SK-N-SH (cell line): Measurements from ENCODE around the gene ZNF91. TPM values are rescaled to one million over a fixed set of nuclear protein-coding genes. Genes with fewer than 3 reads are reported as not detected.

Experiments
- CTCF ChIA-PET: fragments of 300-600, 350-600 bp; formaldehyde crosslinking; extraction: SDS; loops from one replicate; lab custom pipeline; 2021; lab: Yijun Ruan, JAX
- POLR2A ChIA-PET: fragments of 350-600 bp; sonication (Branson Sonifier 250); formaldehyde crosslinking; extraction: SDS; loops from one replicate; lab custom pipeline; 2020; ENCODE audit warnings: antibody characterized with exemption, inconsistent platforms; lab: Yijun Ruan, JAX
- DNase-seq: peaks from one replicate; pipeline ENCODE4 v3.0.0; 2012
- H2AFZ ChIP-seq: fragments of 200-600 bp; sonication (generic); 2 replicates; pipeline ENCODE4 v1.8.1; 2016; ENCODE audit warnings: antibody characterized with exemption, mild to moderate bottlenecking, low read depth
- H3F3A ChIP-seq: fragments of 200-600 bp; sonication (generic); replicated peaks from 2 replicates; pipeline ENCODE3; 2016; ENCODE audit warnings: antibody characterized with exemption, mild to moderate bottlenecking; ENCODE audit not compliant: insufficient read depth
- H3K27ac ChIP-seq, 2 experiments: fragments of 200-500 bp in 1 of 2; fragments of 200-600 bp in 1 of 2; sonication (Bioruptor generic) in 1 of 2; sonication (generic), shearing (Covaris generic) in 1 of 2; 2 replicates each; pipeline versions ENCODE4 v1.5.1 to v1.6.1; 2014 to 2016; ENCODE audit warnings: low read depth in 2 of 2, inconsistent platforms in 1 of 2, low read length in 1 of 2, mild to moderate bottlenecking in 1 of 2, mixed read lengths in 1 of 2
- H3K27me3 ChIP-seq: fragments of 200-600 bp; sonication (generic), shearing (Covaris generic); 2 replicates; pipeline ENCODE4 v1.6.1; 2016; ENCODE audit warnings: mixed run types; ENCODE audit not compliant: insufficient read depth
- H3K36me3 ChIP-seq, 2 experiments: fragments of 200-500 bp in 1 of 2; fragments of 200-600 bp in 1 of 2; sonication (Bioruptor generic) in 1 of 2; sonication (generic) in 1 of 2; replicated peaks in 1 of 2; 2 replicates each; pipeline versions ENCODE3 to v1.5.1; 2014 to 2016; ENCODE audit warnings: low read length in 1 of 2, mild to moderate bottlenecking in 1 of 2; ENCODE audit not compliant: insufficient read depth in 2 of 2, control insufficient read depth in 1 of 2
- H3K4me1 ChIP-seq, 2 experiments: fragments of 200-500 bp in 1 of 2; fragments of 200-600 bp in 1 of 2; sonication (Bioruptor generic) in 1 of 2; sonication (generic), shearing (Covaris generic) in 1 of 2; 2 replicates each; pipeline versions ENCODE4 v1.5.1 to v1.6.1; 2014 to 2016; ENCODE audit warnings: low read depth in 1 of 2, low read length in 1 of 2, mixed run types in 1 of 2; ENCODE audit not compliant: insufficient read depth in 2 of 2, control insufficient read depth in 1 of 2
- H3K4me2 ChIP-seq: fragments of 200-600 bp; sonication (generic), shearing (Covaris generic); 2 replicates; pipeline ENCODE4 v1.6.1; 2017; ENCODE audit warnings: mixed run types
- H3K4me3 ChIP-seq, 2 experiments: fragments of 200-500 bp in 1 of 2; fragments of 200-600 bp in 1 of 2; sonication (Bioruptor generic) in 1 of 2; sonication (generic), shearing (Covaris generic) in 1 of 2; 2 replicates each; pipeline versions ENCODE4 v1.5.1 to v1.8.1; 2014 to 2016; ENCODE audit warnings: low read depth in 2 of 2, inconsistent platforms in 1 of 2, low read length in 1 of 2, mild to moderate bottlenecking in 1 of 2, mixed read lengths in 1 of 2, moderate library complexity in 1 of 2
- H3K79me2 ChIP-seq: fragments of 200-600 bp; sonication (generic); 2 replicates; pipeline ENCODE4 v1.8.1; 2017; ENCODE audit warnings: mild to moderate bottlenecking; ENCODE audit not compliant: insufficient read depth
- H3K9ac ChIP-seq: fragments of 200-600 bp; sonication (generic); 2 replicates; pipeline ENCODE4 v1.6.1; 2017; ENCODE audit warnings: mixed run types
- H3K9me2 ChIP-seq: fragments of 200-600 bp; sonication (generic); 2 replicates; pipeline ENCODE4 v1.6.1; 2017; ENCODE audit warnings: mixed run types
- H3K9me3 ChIP-seq: fragments of 200-600 bp; sonication (generic); 2 replicates; pipeline ENCODE4 v1.6.1; 2017; ENCODE audit warnings: mixed run types, mild to moderate bottlenecking, moderate library complexity
- H4K20me1 ChIP-seq: fragments of 200-600 bp; sonication (generic); 2 replicates; pipeline ENCODE4 v1.6.1; 2017; ENCODE audit warnings: mild to moderate bottlenecking, mixed run types; ENCODE audit not compliant: insufficient read depth
- CHD2 ChIP-seq: fragments of 150-350 bp; IDR thresholded peaks from 2 replicates; pipeline ENCODE4 v1.6.1; 2018; ENCODE audit warnings: low read length; ENCODE audit not compliant: partially characterized antibody
- CTCF ChIP-seq: fragments of 200-600 bp; sonication (generic); IDR thresholded peaks from 2 replicates; pipeline ENCODE4 v1.6.1; 2017; ENCODE audit warnings: antibody characterized with exemption, mild to moderate bottlenecking, moderate library complexity
- EP300 ChIP-seq, 2 experiments: IDR thresholded peaks; 2 replicates each; pipeline versions ENCODE4 v1.4.0 to v1.6.1; 2012; ENCODE audit warnings: borderline replicate concordance in 1 of 2, low read depth in 1 of 2, low read length in 1 of 2
- FOXJ3 ChIP-seq: sonication (generic); formaldehyde crosslinking; IDR thresholded peaks from 2 replicates; pipeline ENCODE4 v1.5.1; 2020; ENCODE audit warnings: mild to moderate bottlenecking, missing genetic modification reagents
- GABPA ChIP-seq: IDR thresholded peaks from 2 replicates; pipeline ENCODE4 v1.4.0; 2012; ENCODE audit warnings: low read depth, mild to moderate bottlenecking
- GATA2 ChIP-seq: sonication (generic); formaldehyde crosslinking; IDR thresholded peaks from 2 replicates; pipeline ENCODE4 v1.5.0; 2020; ENCODE audit warnings: mild to moderate bottlenecking, missing genetic modification reagents
- IRF3 ChIP-seq: fragments of 150-350 bp; IDR thresholded peaks from 2 replicates; pipeline ENCODE4 v1.6.1; 2016; ENCODE audit warnings: mild to moderate bottlenecking, low read depth, low read length
- PBX3 ChIP-seq: IDR thresholded peaks from 2 replicates; pipeline ENCODE4; 2012
- RAD21 ChIP-seq: IDR thresholded peaks from 2 replicates; pipeline ENCODE4 v1.6.1; 2012; ENCODE audit warnings: mild to moderate bottlenecking, low read length
- RXRA ChIP-seq: IDR thresholded peaks from 2 replicates; pipeline ENCODE4 v1.4.0; 2012; ENCODE audit warnings: low read depth, mild to moderate bottlenecking, borderline replicate concordance
- TAF1 ChIP-seq: IDR thresholded peaks from 2 replicates; pipeline ENCODE4 v1.6.1; 2012; ENCODE audit warnings: low read depth, mild to moderate bottlenecking, low read length, moderate library complexity, borderline replicate concordance
- USF2 ChIP-seq: fragments of 150-350 bp; IDR thresholded peaks from 2 replicates; pipeline ENCODE4 v1.6.1; 2017; ENCODE audit warnings: antibody characterized with exemption, low read length, low read depth, borderline replicate concordance
- WGBS: methylation state at CpG from one replicate; pipeline ENCODE4 v1.1.6; 2017; ENCODE audit warnings: low lambda C conversion rate; 5-methylcytosine and 5-hydroxymethylcytosine counted together
- polyA plus RNA-seq, 3 experiments: library from polyadenylated mRNA; depleted of rRNA; stranded (reverse); fragments of >200 nt; gene quantifications; 2 replicates each; pipeline ENCODE4 v1.2.3, GENCODE V29; 2012

Gene ZNF91
- polyA plus RNA-seq, 1 of the 3 experiments (the other 2 are of a cell fraction): 11.8 TPM

GRCh38 chr19:23305555-23305954 is 89.7 kb downstream of the ZNF91 start:
- Histone ChIP-seq H3K27me3 (no peaks in the 10 kb centered on the region), H3K4me2 (no peak overlapping the region), H3K36me3 (no peaks in the 10 kb centered on the region), H3K9me3 (0 out of 2 replicates have a peak, but pooled peaks cover 3% of the 10 kb centered on the region), H3K9me2 (no peaks in the 10 kb centered on the region), H2AFZ (no peak overlapping the region), H3K4me1 (no peaks in the 10 kb centered on the region), H3F3A (no peaks in the 10 kb centered on the region), H3K4me3 (no peak overlapping the region), H3K9ac (no peak overlapping the region), H4K20me1 (no peaks in the 10 kb centered on the region), H3K79me2 (no peaks in the 10 kb centered on the region), H3K27ac (no peak overlapping the region)
- POLR2A ChIA-PET: no interaction called here
- CTCF ChIA-PET: no interaction called here
- peak; percentile 15 for DNase-seq
- 13% methylated on average over 1 of the region's 1 CpG for WGBS
- TF ChIP-seq TAF1 (no peak), RAD21 (peak; percentile 24; the same call in 1 of the 2 replicates)

- DNase-seq: no peak
- H3K9me3 ChIP-seq: peaks cover 7% of the 10 kb centered on the region; the same call in 1 of the 2 replicates
- H3K4me2 ChIP-seq: no peak overlapping the region
- TF ChIP-seq RAD21: no peak
- TF ChIP-seq USF2: no peak
- no peak for TF ChIP-seq PBX3
- TF ChIP-seq FOXJ3 (CRISPR knock-in tag): no peak
- no peaks in the 10 kb centered on the region for H4K20me1 ChIP-seq
- POLR2A ChIA-PET: no interaction called here
- no peaks in the 10 kb centered on the region for H3K4me1 ChIP-seq
- H3K9ac ChIP-seq: no peak overlapping the region
- H3K9me2 ChIP-seq: no peaks in the 10 kb centered on the region
- H3F3A ChIP-seq: no peaks in the 10 kb centered on the region
- WGBS: 40% methylated on average over 3 of the region's 3 CpGs
- no peaks in the 10 kb centered on the region for H3K36me3 ChIP-seq
- CTCF ChIA-PET: no interaction called here
- no peak overlapping the region for H3K27ac ChIP-seq
- H3K4me3 ChIP-seq: no peak overlapping the region
- no peak overlapping the region for H2AFZ ChIP-seq
- no peaks in the 10 kb centered on the region for H3K27me3 ChIP-seq
- no peaks in the 10 kb centered on the region for H3K79me2 ChIP-seq
These were observed 91.0 kb downstream of the ZNF91 start for GRCh38 chr19:23304238-23304637.

- H3K27ac ChIP-seq: no peak overlapping the region
- no peak overlapping the region for H3K9ac ChIP-seq
- no peak overlapping the region for H2AFZ ChIP-seq
- no peak overlapping the region for H3K4me3 ChIP-seq
- ChIA-PET POLR2A (no interaction called here), CTCF (no interaction called here)
- no peaks in the 10 kb centered on the region for H4K20me1 ChIP-seq
- H3K27me3 ChIP-seq: no peaks in the 10 kb centered on the region
- no peaks in the 10 kb centered on the region for H3K9me2 ChIP-seq
- no peak for DNase-seq
- H3K4me2 ChIP-seq: no peak overlapping the region
- TF ChIP-seq CHD2 (no peak), GABPA (no peak), IRF3 (no peak), GATA2 (CRISPR knock-in tag) (no peak), USF2 (no peak), CTCF (no peak), EP300 (IDR thresholded peaks at IDR 0.05; ENCODE audit: borderline replicate concordance in 1 of 2, low read depth in 1 of 2, low read length in 1 of 2) (no peak), RXRA (no peak)
- WGBS: 48% methylated on average over 4 of the region's 4 CpGs
- H3K9me3 ChIP-seq: no peaks in the 10 kb centered on the region
- no peaks in the 10 kb centered on the region for H3K36me3 ChIP-seq
- H3F3A ChIP-seq: no peaks in the 10 kb centered on the region
- H3K4me1 ChIP-seq: no peaks in the 10 kb centered on the region
- no peaks in the 10 kb centered on the region for H3K79me2 ChIP-seq
These were observed 101.1 kb downstream of the ZNF91 start for GRCh38 chr19:23294141-23294540.
